GM06990 (cell line): ENCODE data around the gene CA12.

ENCODE experiments used
- DNase-seq: peaks from one replicate; pipeline ENCODE4 v3.0.0-alpha.2; 2011; ENCODE audit not compliant: insufficient read length; ENCODE audit errors: extremely low read depth
- H3K27me3 ChIP-seq: replicated peaks from 2 replicates; pipeline ENCODE4 v1.6.0; 2011; ENCODE audit warnings: low read length; ENCODE audit not compliant: control insufficient read depth, insufficient read depth
- H3K36me3 ChIP-seq: 2 replicates; pipeline ENCODE4 v1.5.1; 2011; ENCODE audit warnings: low read length; ENCODE audit not compliant: control insufficient read depth, insufficient read depth
- H3K4me3 ChIP-seq: replicated peaks from 2 replicates; pipeline ENCODE4 v1.5.1; 2011; ENCODE audit warnings: low read depth, mild to moderate bottlenecking, control low read depth, low read length
- CTCF ChIP-seq: IDR thresholded peaks from 2 replicates; pipeline ENCODE4 v1.5.1; 2011; ENCODE audit warnings: low read length, control low read depth, mild to moderate bottlenecking, inconsistent platforms; ENCODE audit not compliant: insufficient read depth, poor library complexity, severe bottlenecking

The CA12 gene

DNA sequence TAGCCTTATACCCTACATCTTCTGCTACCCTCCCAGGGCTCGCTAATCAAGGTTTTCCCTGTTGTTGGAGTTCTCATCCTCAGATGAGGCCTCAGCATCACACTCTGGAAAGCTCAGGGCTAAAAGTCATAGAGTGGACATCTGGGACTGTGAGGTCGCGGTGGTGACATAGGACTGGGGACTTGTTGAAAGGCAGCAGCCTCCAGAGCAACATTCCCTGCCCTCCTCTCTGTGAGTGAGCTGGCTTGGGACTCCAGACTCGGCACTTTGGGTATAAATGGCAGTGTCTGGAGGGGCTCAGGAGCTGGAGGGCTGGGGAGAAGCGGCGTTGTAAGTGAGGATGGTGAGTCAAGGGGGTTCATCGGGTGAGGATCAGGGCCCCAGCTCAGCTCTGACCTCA is 2.7 kb downstream of the CA12 start:
- DNase-seq: no peak
- Histone ChIP-seq H3K36me3 (no peaks in the 10 kb centered on the region), H3K4me3 (no peak overlapping the region), H3K27me3 (no peaks in the 10 kb centered on the region)
- TF ChIP-seq CTCF: no peak

- H3K4me3 ChIP-seq: no peak overlapping the region
- H3K36me3 ChIP-seq: no peaks in the 10 kb centered on the region
- no peak for TF ChIP-seq CTCF
- H3K27me3 ChIP-seq: no peaks in the 10 kb centered on the region
- DNase-seq: no peak
These were observed 6.7 kb downstream of the CA12 start for GRCh38 chr15:63374686-63375520.

DNA sequence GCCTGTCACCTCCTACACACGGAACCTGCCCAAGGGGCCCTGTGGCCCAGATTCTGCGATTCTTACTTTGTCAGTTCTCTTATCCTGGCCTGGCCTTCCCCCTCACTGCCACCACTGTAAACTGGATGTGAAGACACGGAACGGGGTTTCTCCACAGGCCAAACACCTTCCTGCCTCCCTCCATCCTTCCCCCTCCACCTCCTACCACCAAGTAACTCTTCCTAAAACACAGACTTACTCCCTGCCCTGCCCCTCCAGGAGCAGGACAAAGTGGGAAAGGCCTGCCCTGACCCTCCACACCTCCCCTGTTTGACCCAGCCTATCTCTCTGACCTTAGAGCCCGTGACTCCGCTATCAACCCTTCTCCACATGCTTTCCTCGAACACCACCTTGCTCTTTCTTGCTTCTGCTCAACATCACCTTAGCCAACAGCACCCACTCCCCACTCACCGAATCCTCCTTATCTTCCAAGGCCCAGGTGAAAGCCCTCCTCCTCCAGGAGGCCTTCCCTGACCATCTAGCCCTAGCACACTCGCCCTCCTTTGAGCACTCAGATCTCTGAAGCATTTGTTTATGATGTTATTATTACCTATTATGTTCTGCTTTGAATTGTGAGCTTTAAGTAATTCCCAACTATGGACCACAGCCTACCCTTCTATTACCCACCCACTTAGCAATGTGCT is 7.6 kb downstream of the CA12 start:
- Histone ChIP-seq H3K27me3 (no peaks in the 10 kb centered on the region), H3K36me3 (no peaks in the 10 kb centered on the region), H3K4me3 (no peak overlapping the region)
- DNase-seq: no peak
- no peak for TF ChIP-seq CTCF

DNA sequence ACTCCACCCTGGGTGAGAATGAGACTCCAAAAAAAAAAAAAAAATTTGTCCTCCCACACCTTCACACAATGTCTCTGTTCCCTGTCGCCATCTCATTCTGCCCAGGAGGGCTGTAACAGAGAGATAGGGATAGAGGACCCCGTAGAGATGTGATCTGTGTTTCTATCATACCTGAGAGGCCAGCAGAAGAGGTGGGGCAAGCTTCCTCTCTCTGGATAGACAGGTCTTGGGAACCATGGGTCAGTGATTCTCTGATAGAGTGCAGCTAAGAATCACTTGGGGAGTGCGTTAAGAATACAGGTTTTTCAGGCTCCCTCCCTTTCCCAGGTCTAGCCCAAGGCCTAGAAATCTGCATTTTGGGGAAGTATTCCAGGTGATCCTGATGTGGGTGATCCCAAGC is 8.3 kb downstream of the CA12 start:
- Histone ChIP-seq H3K36me3 (no peaks in the 10 kb centered on the region), H3K27me3 (no peaks in the 10 kb centered on the region), H3K4me3 (no peak overlapping the region)
- TF ChIP-seq CTCF: no peak
- DNase-seq: no peak

DNA sequence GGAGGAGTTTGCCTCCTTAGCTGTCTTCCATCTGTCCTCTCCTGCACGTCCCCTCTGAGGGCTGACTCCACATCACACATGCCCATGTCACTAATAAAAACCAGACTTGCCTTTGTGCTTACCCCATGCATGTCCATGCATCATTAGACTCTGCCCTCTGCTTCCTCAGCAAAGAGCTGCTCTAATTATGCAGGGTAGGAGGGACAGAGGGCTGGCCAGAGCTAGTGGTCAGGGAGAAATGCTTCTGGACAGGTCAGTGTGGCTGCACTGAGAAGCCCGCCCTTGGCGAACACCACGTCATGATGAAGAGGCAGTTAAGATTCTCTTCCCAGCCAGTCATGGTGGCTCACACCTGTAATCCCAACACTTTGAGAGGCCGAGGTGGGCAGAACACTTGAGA is 8.9 kb downstream of the CA12 start:
- Histone ChIP-seq H3K36me3 (no peaks in the 10 kb centered on the region), H3K27me3 (no peaks in the 10 kb centered on the region), H3K4me3 (no peak overlapping the region)
- DNase-seq: no peak
- TF ChIP-seq CTCF: no peak
